ENCODE measurements around the gene MGP.

Gene MGP

GRCh38 chr12:14896521-14897169, 11.0 kb upstream of the MGP start:
- Histone ChIP-seq H3K36me3 (ENCODE audit: control insufficient read depth in 4 of 4, insufficient read depth in 4 of 4, low read length in 3 of 4) (no peaks in the 10 kb centered on the region), H3K4me3 (ENCODE audit: control insufficient read depth in 1 of 7, extremely low read depth in 1 of 7, insufficient read depth in 4 of 7, low read depth in 2 of 7, low read length in 6 of 7) (no peak overlapping the region), H3K4me1 (ENCODE audit: control extremely low read depth in 1 of 4, control insufficient read depth in 4 of 4, insufficient read depth in 4 of 4, low read length in 3 of 4) (no peaks in the 10 kb centered on the region), H3K27me3 (replicated peaks in 2 of 5; ENCODE audit: control insufficient read depth in 4 of 5, insufficient read depth in 5 of 5, low read length in 4 of 5) (no peaks in the 10 kb centered on the region), H3K9me3 (ENCODE audit: control extremely low read depth in 1 of 5, control insufficient read depth in 4 of 5, insufficient read depth in 2 of 5, low read depth in 1 of 5, low read length in 4 of 5) (no peaks in the 10 kb centered on the region), H3K27ac (ENCODE audit: insufficient read depth in 1 of 2, low read depth in 1 of 2, low read length in 2 of 2, poor library complexity in 1 of 2, severe bottlenecking in 2 of 2) (no peak overlapping the region)
- CTCF ChIA-PET = no interaction called here
- 98% methylated on average over 6 of the region's 7 CpGs for WGBS (ENCODE audit: insufficient coverage)
- no peak for DNase-seq
- POLR2A ChIA-PET = no interaction called here

- POLR2A ChIA-PET = interaction anchor here (0.8 kb wide), 1 partner anchor 102 kb away, joined by 3 read pairs; no protein-coding TSS in a partner anchor
- WGBS (ENCODE audit: insufficient coverage) = 100% methylated on average over 2 of the region's 5 CpGs
- Histone ChIP-seq H3K4me1 (ENCODE audit: control extremely low read depth in 1 of 4, control insufficient read depth in 4 of 4, insufficient read depth in 4 of 4, low read length in 3 of 4) (no peaks in the 10 kb centered on the region), H3K36me3 (ENCODE audit: control insufficient read depth in 4 of 4, insufficient read depth in 4 of 4, low read length in 3 of 4) (no peaks in the 10 kb centered on the region), H3K27me3 (replicated peaks in 2 of 5; ENCODE audit: control insufficient read depth in 4 of 5, insufficient read depth in 5 of 5, low read length in 4 of 5) (peaks cover 0 to 3% (median 0%) of the 10 kb centered on the region in 5 experiments), H3K27ac (ENCODE audit: insufficient read depth in 1 of 2, low read depth in 1 of 2, low read length in 2 of 2, poor library complexity in 1 of 2, severe bottlenecking in 2 of 2) (no peak overlapping the region), H3K4me3 (ENCODE audit: control insufficient read depth in 1 of 7, extremely low read depth in 1 of 7, insufficient read depth in 4 of 7, low read depth in 2 of 7, low read length in 6 of 7) (no peak overlapping the region), H3K9me3 (ENCODE audit: control extremely low read depth in 1 of 5, control insufficient read depth in 4 of 5, insufficient read depth in 2 of 5, low read depth in 1 of 5, low read length in 4 of 5) (no peaks in the 10 kb centered on the region)
- CTCF ChIA-PET = interaction anchor here (0.7 to 1.7 kb wide), 6 partner anchors 9 to 46 kb away, joined by 3 to 4 read pairs (median 3); no protein-coding TSS in a partner anchor
- no peak for DNase-seq
Measured at GRCh38 chr12:14893506-14894250, 8.0 kb upstream of the MGP start.

- WGBS (ENCODE audit: insufficient coverage) = 95% methylated on average over 4 of the region's 7 CpGs
- no peaks in the 10 kb centered on the region for H3K36me3 ChIP-seq (ENCODE audit: control insufficient read depth in 4 of 4, insufficient read depth in 4 of 4, low read length in 3 of 4)
- H3K27ac ChIP-seq (ENCODE audit: insufficient read depth in 1 of 2, low read depth in 1 of 2, low read length in 2 of 2, poor library complexity in 1 of 2, severe bottlenecking in 2 of 2) = no peak overlapping the region
- H3K4me1 ChIP-seq (ENCODE audit: control extremely low read depth in 1 of 4, control insufficient read depth in 4 of 4, insufficient read depth in 4 of 4, low read length in 3 of 4) = no peaks in the 10 kb centered on the region
- no peaks in the 10 kb centered on the region for H3K9me3 ChIP-seq (ENCODE audit: control extremely low read depth in 1 of 5, control insufficient read depth in 4 of 5, insufficient read depth in 2 of 5, low read depth in 1 of 5, low read length in 4 of 5)
- no peak overlapping the region for H3K4me3 ChIP-seq (ENCODE audit: control insufficient read depth in 1 of 7, extremely low read depth in 1 of 7, insufficient read depth in 4 of 7, low read depth in 2 of 7, low read length in 6 of 7)
- POLR2A ChIA-PET = no interaction called here
- peaks cover 0 to 3% (median 0%) of the 10 kb centered on the region in 5 experiments for H3K27me3 ChIP-seq (replicated peaks in 2 of 5; ENCODE audit: control insufficient read depth in 4 of 5, insufficient read depth in 5 of 5, low read length in 4 of 5)
- no peak for DNase-seq
- CTCF ChIA-PET = interaction anchor here (0.8 to 1.8 kb wide), 5 partner anchors 8 to 65 kb away, joined by 3 to 5 read pairs (median 3); no protein-coding TSS in a partner anchor
Measured at GRCh38 chr12:14892726-14893505, 7.3 kb upstream of the MGP start.

GRCh38 chr12:14890701-14891100, 5.0 kb upstream of the MGP start:
- ChIA-PET CTCF (interaction anchor here (0.9 to 1.5 kb wide), 3 partner anchors 9 to 84 kb away, joined by 3 to 5 read pairs (median 3); no protein-coding TSS in a partner anchor), POLR2A (no interaction called here)
- DNase-seq = no peak
- Histone ChIP-seq H3K27me3 (replicated peaks in 2 of 5; ENCODE audit: control insufficient read depth in 4 of 5, insufficient read depth in 5 of 5, low read length in 4 of 5) (peaks cover 0 to 6% (median 3%) of the 10 kb centered on the region in 5 experiments), H3K9me3 (ENCODE audit: control extremely low read depth in 1 of 5, control insufficient read depth in 4 of 5, insufficient read depth in 2 of 5, low read depth in 1 of 5, low read length in 4 of 5) (no peaks in the 10 kb centered on the region), H3K27ac (ENCODE audit: insufficient read depth in 1 of 2, low read depth in 1 of 2, low read length in 2 of 2, poor library complexity in 1 of 2, severe bottlenecking in 2 of 2) (no peak overlapping the region), H3K4me1 (ENCODE audit: control extremely low read depth in 1 of 4, control insufficient read depth in 4 of 4, insufficient read depth in 4 of 4, low read length in 3 of 4) (peaks cover 0 to 13% (median 9%) of the 10 kb centered on the region in 4 experiments), H3K36me3 (ENCODE audit: control insufficient read depth in 4 of 4, insufficient read depth in 4 of 4, low read length in 3 of 4) (no peaks in the 10 kb centered on the region), H3K4me3 (ENCODE audit: control insufficient read depth in 1 of 7, extremely low read depth in 1 of 7, insufficient read depth in 4 of 7, low read depth in 2 of 7, low read length in 6 of 7) (no peak overlapping the region)
- WGBS (ENCODE audit: insufficient coverage) = 100% methylated on average over 1 of the region's 5 CpGs

- POLR2A ChIA-PET = interaction anchor here (0.6 kb wide), 1 partner anchor 1219 kb away, joined by 4 read pairs; no protein-coding TSS in a partner anchor
- DNase-seq = no peak
Measured at GRCh38 chr12:14886271-14886670, 617 bp upstream of the MGP start.

GRCh38 chr12:14884458-14884878, 1.2 kb downstream of the MGP start:
- WGBS (ENCODE audit: insufficient coverage) = 0% methylated on average over 2 of the region's 5 CpGs
- H3K4me1 ChIP-seq (ENCODE audit: control extremely low read depth in 1 of 4, control insufficient read depth in 4 of 4, insufficient read depth in 4 of 4, low read length in 3 of 4) = peaks cover 4 to 31% (median 27%) of the 10 kb centered on the region in 4 experiments
- H3K4me3 ChIP-seq (ENCODE audit: control insufficient read depth in 1 of 7, extremely low read depth in 1 of 7, insufficient read depth in 4 of 7, low read depth in 2 of 7, low read length in 6 of 7) = peak overlapping the region in 3 of 7 experiments; percentile 12 to 54 (median 40)
- ChIA-PET CTCF (interaction anchor here (0.9 to 1.8 kb wide), 5 partner anchors 9 to 111 kb away, joined by 3 to 6 read pairs (median 4); no protein-coding TSS in a partner anchor), POLR2A (no interaction called here)
- peak; percentile 91 to 97 (median 97) for DNase-seq
- no peak overlapping the region for H3K27ac ChIP-seq (ENCODE audit: insufficient read depth in 1 of 2, low read depth in 1 of 2, low read length in 2 of 2, poor library complexity in 1 of 2, severe bottlenecking in 2 of 2)
- no peaks in the 10 kb centered on the region for H3K36me3 ChIP-seq (ENCODE audit: control insufficient read depth in 4 of 4, insufficient read depth in 4 of 4, low read length in 3 of 4)
- H3K9me3 ChIP-seq (ENCODE audit: control extremely low read depth in 1 of 5, control insufficient read depth in 4 of 5, insufficient read depth in 2 of 5, low read depth in 1 of 5, low read length in 4 of 5) = no peaks in the 10 kb centered on the region
- peaks cover 0 to 6% (median 4%) of the 10 kb centered on the region in 5 experiments for H3K27me3 ChIP-seq (replicated peaks in 2 of 5; ENCODE audit: control insufficient read depth in 4 of 5, insufficient read depth in 5 of 5, low read length in 4 of 5)

More at GRCh38 chr12:14886271-14886670, 617 bp upstream of the MGP start:
- no peaks in the 10 kb centered on the region for H3K36me3 ChIP-seq (ENCODE audit: control insufficient read depth in 4 of 4, insufficient read depth in 4 of 4, low read length in 3 of 4)
- no peak overlapping the region for H3K27ac ChIP-seq (ENCODE audit: insufficient read depth in 1 of 2, low read depth in 1 of 2, low read length in 2 of 2, poor library complexity in 1 of 2, severe bottlenecking in 2 of 2)
- H3K4me3 ChIP-seq (ENCODE audit: control insufficient read depth in 1 of 7, extremely low read depth in 1 of 7, insufficient read depth in 4 of 7, low read depth in 2 of 7, low read length in 6 of 7) = peak overlapping the region in 2 of 7 experiments; percentile 1 to 58
- peaks cover 0 to 9% (median 4%) of the 10 kb centered on the region in 5 experiments for H3K27me3 ChIP-seq (replicated peaks in 2 of 5; ENCODE audit: control insufficient read depth in 4 of 5, insufficient read depth in 5 of 5, low read length in 4 of 5)
- 71% methylated on average over 5 of the region's 6 CpGs for WGBS (ENCODE audit: insufficient coverage)
- H3K4me1 ChIP-seq (ENCODE audit: control extremely low read depth in 1 of 4, control insufficient read depth in 4 of 4, insufficient read depth in 4 of 4, low read length in 3 of 4) = peaks cover 4 to 26% (median 23%) of the 10 kb centered on the region in 4 experiments
- H3K9me3 ChIP-seq (ENCODE audit: control extremely low read depth in 1 of 5, control insufficient read depth in 4 of 5, insufficient read depth in 2 of 5, low read depth in 1 of 5, low read length in 4 of 5) = no peaks in the 10 kb centered on the region
- CTCF ChIA-PET = interaction anchor here (0.9 to 1.1 kb wide), 2 partner anchors 13 to 29 kb away, joined by 4 read pairs; no protein-coding TSS in a partner anchor
